H1 (cell line): ENCODE results near the gene MX1. TPM values are rescaled to one million over a fixed set of nuclear protein-coding genes. Genes with fewer than 3 reads are reported as not detected.

ENCODE experiments used
- CTCF ChIA-PET: fragments of 300-600 bp; sonication (Branson Sonifier 250); formaldehyde crosslinking; loops from one replicate; lab custom pipeline; 2021; ENCODE audit not compliant: partially characterized antibody; lab: Charles Lee
- POLR2A ChIA-PET: fragments of 300-600 bp; sonication (Branson Sonifier 250); formaldehyde crosslinking; loops from one replicate; lab custom pipeline; 2021; ENCODE audit warnings: inconsistent platforms; ENCODE audit not compliant: partially characterized antibody; lab: Charles Lee
- DNase-seq, 2 experiments: peaks; one replicate each; pipeline versions ENCODE4 v3.0.0 to v3.0.0-alpha.2; 2010 to 2022; ENCODE audit warnings: low spot score in 2 of 2, low read depth in 1 of 2, mixed read lengths in 1 of 2
- FAIRE-seq: peaks from 2 replicates; lab custom pipeline; 2011; peaks lifted over from hg19 to GRCh38; lab: Jason Lieb, UNC
- H2AFZ ChIP-seq: 2 replicates; pipeline ENCODE4 v1.8.1; 2012; ENCODE audit warnings: low read length, inconsistent platforms
- H2AK5ac ChIP-seq: 2 replicates; pipeline ENCODE4 v1.6.1; 2013; ENCODE audit warnings: low read depth, low read length
- H2BK120ac ChIP-seq: replicated peaks from 2 replicates; pipeline ENCODE3; 2013; ENCODE audit warnings: low read depth, low read length, inconsistent platforms
- H2BK12ac ChIP-seq: 2 replicates; pipeline ENCODE4 v1.6.1; 2013; ENCODE audit warnings: low read depth, low read length
- H2BK15ac ChIP-seq: 2 replicates; pipeline ENCODE4 v1.6.1; 2013; ENCODE audit warnings: low read length
- H2BK20ac ChIP-seq: 2 replicates; pipeline ENCODE4 v1.6.1; 2013; ENCODE audit warnings: low read length
- H2BK5ac ChIP-seq: 2 replicates; pipeline ENCODE4 v1.6.1; 2013; ENCODE audit warnings: low read depth, low read length
- H3K14ac ChIP-seq: 2 replicates; pipeline ENCODE4 v1.6.1; 2013; ENCODE audit warnings: inconsistent platforms; ENCODE audit not compliant: insufficient read length
- H3K18ac ChIP-seq: 2 replicates; pipeline ENCODE4 v1.6.1; 2013; ENCODE audit warnings: low read length; ENCODE audit errors: extremely low read depth
- H3K23ac ChIP-seq: 2 replicates; pipeline ENCODE4 v1.6.1; 2013; ENCODE audit warnings: inconsistent platforms; ENCODE audit not compliant: insufficient read length
- H3K23me2 ChIP-seq: 2 replicates; pipeline ENCODE4 v1.6.1; 2013; ENCODE audit warnings: low read depth, low read length
- H3K27ac ChIP-seq: 2 replicates; pipeline ENCODE4 v1.6.1; 2011; ENCODE audit warnings: low read depth, low read length, inconsistent platforms
- H3K27me3 ChIP-seq, 4 experiments: replicated peaks in 1 of 4; 1 replicate in 1 of 4; 2 replicates in 3 of 4; pipeline versions ENCODE4 v1.6.1 to v1.8.1; 2011 to 2013; ENCODE audit warnings: low read length in 3 of 4, mild to moderate bottlenecking in 3 of 4, inconsistent platforms in 2 of 4, mixed read lengths in 2 of 4, moderate library complexity in 1 of 4; ENCODE audit not compliant: control insufficient read depth in 3 of 4, insufficient read depth in 3 of 4; ENCODE audit errors: extremely low read depth in 1 of 4
- H3K36me3 ChIP-seq, 4 experiments: 2 replicates each; pipeline versions ENCODE4 v1.6.1 to v1.8.1; 2011 to 2013; ENCODE audit warnings: mild to moderate bottlenecking in 4 of 4, low read length in 3 of 4, moderate library complexity in 2 of 4, control low read depth in 1 of 4, inconsistent platforms in 1 of 4; ENCODE audit not compliant: insufficient read depth in 4 of 4, control insufficient read depth in 2 of 4
- H3K4ac ChIP-seq: replicated peaks from 2 replicates; pipeline ENCODE3; 2013; ENCODE audit warnings: low read length, low read depth, mixed read lengths, inconsistent platforms; ENCODE audit not compliant: insufficient read length
- H3K4me1 ChIP-seq, 4 experiments: replicated peaks in 1 of 4; 1 replicate in 1 of 4; 2 replicates in 3 of 4; pipeline versions ENCODE4 v1.6.1 to v1.8.1; 2011 to 2013; ENCODE audit warnings: low read length in 3 of 4, inconsistent platforms in 2 of 4, mixed read lengths in 1 of 4; ENCODE audit not compliant: insufficient read depth in 4 of 4, control insufficient read depth in 3 of 4
- H3K4me2 ChIP-seq, 2 experiments: 2 replicates each; pipeline versions ENCODE4 v1.6.1 to v1.8.1; 2011 to 2013; ENCODE audit warnings: low read depth in 2 of 2, low read length in 2 of 2, control low read depth in 1 of 2, inconsistent platforms in 1 of 2, mild to moderate bottlenecking in 1 of 2; ENCODE audit not compliant: insufficient read depth in 1 of 2
- H3K4me3 ChIP-seq, 4 experiments: fragments of 200-600, 300-600 bp in 1 of 4; sonication (generic), shearing (Covaris generic), sonication (Bioruptor Twin) in 1 of 4; 2 replicates each; pipeline versions ENCODE4 v1.5.1 to v1.8.1; 2011 to 2016; ENCODE audit warnings: low read length in 4 of 4, low read depth in 3 of 4, control low read depth in 2 of 4, inconsistent platforms in 2 of 4, mild to moderate bottlenecking in 2 of 4, mixed read lengths in 1 of 4, moderate library complexity in 1 of 4; ENCODE audit not compliant: insufficient read depth in 2 of 4; ENCODE audit errors: extremely low read depth in 1 of 4
- H3K56ac ChIP-seq: replicated peaks from 2 replicates; pipeline ENCODE3; 2013; ENCODE audit warnings: low read depth, mild to moderate bottlenecking, mixed read lengths, low read length, inconsistent platforms; ENCODE audit not compliant: insufficient read length
- H3K79me1 ChIP-seq: 2 replicates; pipeline ENCODE4 v1.6.1; 2013; ENCODE audit warnings: low read depth, low read length, control low read depth
- H3K79me2 ChIP-seq, 2 experiments: 2 replicates each; pipeline versions ENCODE4 v1.6.1 to v1.8.1; 2012 to 2013; ENCODE audit warnings: low read length in 2 of 2, mild to moderate bottlenecking in 2 of 2, inconsistent platforms in 1 of 2; ENCODE audit not compliant: insufficient read depth in 2 of 2, control insufficient read depth in 1 of 2
- H3K9ac ChIP-seq, 4 experiments: replicated peaks in 1 of 4; 1 replicate in 1 of 4; 2 replicates in 3 of 4; pipeline versions ENCODE4 v1.6.1 to v1.8.1; 2011 to 2013; ENCODE audit warnings: low read depth in 3 of 4, low read length in 3 of 4, control low read depth in 2 of 4, mild to moderate bottlenecking in 2 of 4, moderate library complexity in 2 of 4, inconsistent platforms in 1 of 4; ENCODE audit errors: extremely low read depth in 1 of 4
- H3K9me3 ChIP-seq, 2 experiments: 2 replicates each; pipeline versions ENCODE4 v1.6.1 to v1.8.1; 2012 to 2013; ENCODE audit warnings: mild to moderate bottlenecking in 2 of 2, moderate library complexity in 2 of 2, control low read depth in 1 of 2, inconsistent platforms in 1 of 2, low read depth in 1 of 2, low read length in 1 of 2, mixed read lengths in 1 of 2; ENCODE audit not compliant: insufficient read depth in 2 of 2
- H4K20me1 ChIP-seq, 2 experiments: replicated peaks in 1 of 2; 2 replicates each; pipeline versions ENCODE3 to v1.8.1; 2011 to 2013; ENCODE audit warnings: inconsistent platforms in 2 of 2, low read length in 2 of 2, mild to moderate bottlenecking in 1 of 2; ENCODE audit not compliant: insufficient read depth in 2 of 2, control insufficient read depth in 1 of 2
- H4K5ac ChIP-seq: 2 replicates; pipeline ENCODE4 v1.6.1; 2013; ENCODE audit warnings: low read length, low read depth, mixed read lengths, inconsistent platforms; ENCODE audit not compliant: insufficient read length
- H4K8ac ChIP-seq: 2 replicates; pipeline ENCODE4 v1.8.0; 2013; ENCODE audit warnings: mild to moderate bottlenecking, moderate library complexity, low read length, inconsistent platforms; ENCODE audit not compliant: insufficient read depth; ENCODE audit errors: extremely low read depth
- H4K91ac ChIP-seq: replicated peaks from 2 replicates; pipeline ENCODE3; 2013; ENCODE audit warnings: low read length, mixed read lengths, inconsistent platforms; ENCODE audit not compliant: insufficient read length
- MAFK ChIP-seq: IDR thresholded peaks from 2 replicates; pipeline ENCODE4 v1.6.1; 2012; ENCODE audit warnings: low read depth, mild to moderate bottlenecking, improper control_type of control experiment, low read length
- WGBS, 2 experiments: shearing (Covaris generic) in 1 of 2; methylation state at CpG; one replicate each; pipeline versions ENCODE4 v1.1.6 to v1.1.7; 2013 to 2015; ENCODE audit warnings: low lambda C conversion rate in 2 of 2, mixed read lengths in 2 of 2, inconsistent platforms in 1 of 2, low coverage in 1 of 2, missing lambda C conversion rate in 1 of 2; ENCODE audit not compliant: insufficient replicate concordance in 2 of 2, insufficient coverage in 1 of 2, insufficient read length in 1 of 2; ENCODE audit errors: extremely low coverage in 1 of 2, missing lambda C conversion rate in 1 of 2; 5-methylcytosine and 5-hydroxymethylcytosine counted together
- polyA plus RNA-seq, 7 experiments: library from polyadenylated mRNA; depleted of rRNA in 3 of 7; stranded (reverse) in 5 of 7; unstranded in 2 of 7; fragments of >200 nt in 5 of 7; fragments of 200-250 nt in 2 of 7; gene quantifications; 1 replicate in 5 of 7; 2 replicates in 1 of 7; 4 replicates in 1 of 7; pipeline versions ENCODE4 v1.2.1 to v1.2.3, GENCODE V29; 2011 to 2013; ENCODE audit warnings: missing spikeins in 2 of 7, mixed read lengths in 2 of 7
- total RNA-seq: library from RNA; stranded (reverse); fragmentation: NEBNext Ultra II Directional; extraction: Animal tissue kit (Norgen Biotek cat#: 25700); gene quantifications from 2 replicates; pipeline ENCODE4 v1.2.1, GENCODE V29; 2021

Gene MX1
- total and polyA plus RNA-seq, 2 of the 8 experiments (the other 6 are each of a cell fraction or from before 2014, with no cell fraction given): 3.8 to 5.7 TPM

DNA sequence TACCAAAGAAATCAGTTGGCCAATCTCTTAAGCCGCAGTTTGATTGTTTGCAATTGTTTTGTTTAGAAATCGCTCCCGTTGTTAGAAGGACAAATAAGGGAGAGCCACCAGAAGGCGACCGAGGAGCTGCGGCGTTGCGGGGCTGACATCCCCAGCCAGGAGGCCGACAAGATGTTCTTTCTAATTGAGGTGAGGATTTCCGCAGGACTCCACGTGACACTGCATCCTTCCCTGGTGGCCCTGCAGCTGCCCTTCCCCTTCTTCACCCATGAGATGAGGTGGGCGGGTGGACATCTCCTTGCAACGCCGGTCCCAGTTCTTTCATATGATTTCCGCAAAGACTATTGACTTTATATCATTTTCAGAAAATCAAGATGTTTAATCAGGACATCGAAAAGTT lies 27.2 kb upstream of the MX1 start:
- Histone ChIP-seq H4K20me1 (no peaks in the 10 kb centered on the region), H4K91ac (no peak overlapping the region), H3K27me3 (no peaks in the 10 kb centered on the region), H3K4ac (no peak overlapping the region), H3K4me1 (no peaks in the 10 kb centered on the region), H3K4me2 (no peak overlapping the region), H2AFZ (no peak overlapping the region), H2BK20ac (no peak overlapping the region), H3K23ac (no peak overlapping the region)
- WGBS, 2 experiments: 93% methylated on average over 16 of the region's 16 CpGs; no CpG with 5 or more reads in 1 of the 2 experiments
- no peak for TF ChIP-seq MAFK
- TF ChIP-seq, all 59 proteins: peak for 0
- no peak overlapping the region for H3K56ac ChIP-seq
- no peaks in the 10 kb centered on the region for H3K9me3 ChIP-seq
- DNase-seq: no peak
- H2BK5ac ChIP-seq: no peak overlapping the region
- H3K23me2 ChIP-seq: no peaks in the 10 kb centered on the region
- H3K9ac ChIP-seq: no peak overlapping the region
- ChIA-PET CTCF (no interaction called here), POLR2A (no interaction called here)
- H3K18ac ChIP-seq: no peak overlapping the region
- H4K8ac ChIP-seq: peak overlapping the region; percentile 29; the same call in 1 of the 2 replicates
- no peak overlapping the region for H2BK15ac ChIP-seq
- H3K79me2 ChIP-seq: no peaks in the 10 kb centered on the region
- no peak for FAIRE-seq
- no peaks in the 10 kb centered on the region for H3K36me3 ChIP-seq
- no peak overlapping the region for H3K4me3 ChIP-seq
- no peak overlapping the region for H3K27ac ChIP-seq
- no peak overlapping the region for H4K5ac ChIP-seq
- no peak overlapping the region for H2BK120ac ChIP-seq
- H2BK12ac ChIP-seq: no peak overlapping the region
- H3K79me1 ChIP-seq: no peaks in the 10 kb centered on the region
- H2AK5ac ChIP-seq: no peak overlapping the region
- H3K14ac ChIP-seq: no peak overlapping the region
